ENCODE results near the gene ENPP4. TPM values are rescaled to one million over a fixed set of nuclear protein-coding genes. Genes with fewer than 3 reads are reported as not detected.
"Not testable (repeated sequence)": the region's sequence is repeated elsewhere in the genome, so short reads cannot be mapped to it uniquely, and the experiment has no call there.

ENPP4 gene
- total RNA-seq, 1 donor: 6.5 TPM

DNA sequence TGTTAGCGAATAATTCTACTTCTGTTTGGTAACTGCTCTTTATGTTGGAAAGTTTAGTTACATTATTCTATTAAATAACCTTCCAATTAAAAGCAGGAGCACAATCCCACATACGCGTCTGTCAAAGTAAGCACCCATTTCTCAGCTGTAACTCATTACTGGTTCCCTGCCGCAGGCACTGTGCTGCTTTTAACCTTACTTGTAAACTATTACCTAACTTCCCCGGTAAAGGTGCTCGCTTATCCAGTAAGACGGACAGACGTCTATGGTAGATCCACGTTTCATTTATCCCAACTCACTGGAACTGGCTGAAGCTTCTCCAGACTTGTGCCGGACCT lies 529 bp upstream of the ENPP4 start:
- Histone ChIP-seq H3K79me2 (ENCODE audit: insufficient read depth, low read length) (no peaks in the 10 kb centered on the region), H4K20me1 (ENCODE audit: insufficient read depth, low read length) (no peaks in the 10 kb centered on the region), H3K9me3 (ENCODE audit: low read depth, low read length) (no peaks in the 10 kb centered on the region), H3K4me2 (ENCODE audit: insufficient read depth, low read length) (peak overlapping the region; percentile 52), H2AFZ (ENCODE audit: low read length) (no peak overlapping the region), H3K27ac (ENCODE audit: low read depth, low read length) (no peak overlapping the region), H3K4me1 (ENCODE audit: insufficient read depth, low read length) (no peaks in the 10 kb centered on the region), H3K4me3 (ENCODE audit: insufficient read depth, low read length) (peak overlapping the region; percentile 73), H3K27me3 (ENCODE audit: insufficient read depth, low read length) (peaks cover 25% of the 10 kb centered on the region), H3K36me3 (ENCODE audit: insufficient read depth, low read length) (no peaks in the 10 kb centered on the region)
- TF ChIP-seq, protein P1, sequence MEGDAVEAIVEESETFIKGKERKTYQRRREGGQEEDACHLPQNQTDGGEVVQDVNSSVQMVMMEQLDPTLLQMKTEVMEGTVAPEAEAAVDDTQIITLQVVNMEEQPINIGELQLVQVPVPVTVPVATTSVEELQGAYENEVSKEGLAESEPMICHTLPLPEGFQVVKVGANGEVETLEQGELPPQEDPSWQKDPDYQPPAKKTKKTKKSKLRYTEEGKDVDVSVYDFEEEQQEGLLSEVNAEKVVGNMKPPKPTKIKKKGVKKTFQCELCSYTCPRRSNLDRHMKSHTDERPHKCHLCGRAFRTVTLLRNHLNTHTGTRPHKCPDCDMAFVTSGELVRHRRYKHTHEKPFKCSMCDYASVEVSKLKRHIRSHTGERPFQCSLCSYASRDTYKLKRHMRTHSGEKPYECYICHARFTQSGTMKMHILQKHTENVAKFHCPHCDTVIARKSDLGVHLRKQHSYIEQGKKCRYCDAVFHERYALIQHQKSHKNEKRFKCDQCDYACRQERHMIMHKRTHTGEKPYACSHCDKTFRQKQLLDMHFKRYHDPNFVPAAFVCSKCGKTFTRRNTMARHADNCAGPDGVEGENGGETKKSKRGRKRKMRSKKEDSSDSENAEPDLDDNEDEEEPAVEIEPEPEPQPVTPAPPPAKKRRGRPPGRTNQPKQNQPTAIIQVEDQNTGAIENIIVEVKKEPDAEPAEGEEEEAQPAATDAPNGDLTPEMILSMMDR (IDR thresholded peaks at IDR 0.05; ENCODE audit: extremely low read depth, low read depth, low read length): no peak
- no peak for DNase-seq (ENCODE audit: insufficient read length, low spot score, missing footprints)

DNA sequence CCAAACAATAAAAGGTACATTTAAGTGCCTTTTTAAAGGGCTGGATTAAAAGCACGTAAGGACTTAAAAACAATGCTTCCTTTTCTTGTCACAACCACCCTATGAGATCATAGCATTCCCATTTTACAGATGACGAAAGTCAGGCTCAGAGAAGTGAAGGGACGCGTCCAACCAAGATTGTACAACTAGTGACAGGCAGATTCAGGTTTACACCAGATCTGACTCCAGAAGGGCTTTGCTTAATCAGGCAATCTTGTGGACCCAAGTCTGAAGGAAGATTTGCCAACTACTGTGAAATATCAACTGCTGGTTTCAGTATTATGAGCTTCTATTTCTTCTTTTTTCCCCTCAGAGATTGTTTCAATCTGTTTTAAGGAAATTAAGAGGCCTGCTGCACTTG lies 877 bp downstream of the ENPP4 start:
- no peaks in the 10 kb centered on the region for H4K20me1 ChIP-seq (ENCODE audit: insufficient read depth, low read length)
- H3K4me2 ChIP-seq (ENCODE audit: insufficient read depth, low read length): peak overlapping the region; percentile 52
- no peak overlapping the region for H2AFZ ChIP-seq (ENCODE audit: low read length)
- peaks cover 25% of the 10 kb centered on the region for H3K27me3 ChIP-seq (ENCODE audit: insufficient read depth, low read length)
- H3K27ac ChIP-seq (ENCODE audit: low read depth, low read length): no peak overlapping the region
- no peak for DNase-seq (ENCODE audit: insufficient read length, low spot score, missing footprints)
- no peaks in the 10 kb centered on the region for H3K36me3 ChIP-seq (ENCODE audit: insufficient read depth, low read length)
- H3K9me3 ChIP-seq (ENCODE audit: low read depth, low read length): no peaks in the 10 kb centered on the region
- H3K4me3 ChIP-seq (ENCODE audit: insufficient read depth, low read length): no peak overlapping the region
- TF ChIP-seq, protein P1 (IDR thresholded peaks at IDR 0.05; ENCODE audit: extremely low read depth, low read depth, low read length): no peak
- no peaks in the 10 kb centered on the region for H3K79me2 ChIP-seq (ENCODE audit: insufficient read depth, low read length)
- H3K4me1 ChIP-seq (ENCODE audit: insufficient read depth, low read length): no peaks in the 10 kb centered on the region

DNA sequence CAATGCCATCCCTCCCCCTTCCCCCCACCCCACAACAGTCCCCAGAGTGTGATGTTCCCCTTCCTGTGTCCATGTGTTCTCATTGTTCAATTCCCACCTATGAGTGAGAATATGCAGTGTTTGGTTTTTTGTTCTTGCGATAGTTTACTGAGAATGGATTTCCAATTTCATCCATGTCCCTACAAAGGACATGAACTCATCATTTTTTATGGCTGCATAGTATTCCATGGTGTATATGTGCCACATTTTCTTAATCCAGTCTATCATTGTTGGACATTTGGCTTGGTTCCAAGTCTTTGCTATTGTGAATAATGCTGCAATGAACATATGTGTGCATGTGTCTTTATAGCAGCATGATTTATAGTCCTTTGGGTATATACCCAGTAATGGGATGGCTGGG lies 1.5 kb downstream of the ENPP4 start:
- not testable (repeated sequence) for H3K79me2 ChIP-seq (ENCODE audit: insufficient read depth, low read length); H4K20me1 ChIP-seq (ENCODE audit: insufficient read depth, low read length); H3K4me2 ChIP-seq (ENCODE audit: insufficient read depth, low read length); H3K4me3 ChIP-seq (ENCODE audit: insufficient read depth, low read length); H2AFZ ChIP-seq (ENCODE audit: low read length); H3K9me3 ChIP-seq (ENCODE audit: low read depth, low read length); H3K4me1 ChIP-seq (ENCODE audit: insufficient read depth, low read length); DNase-seq (ENCODE audit: insufficient read length, low spot score, missing footprints); H3K27ac ChIP-seq (ENCODE audit: low read depth, low read length); H3K36me3 ChIP-seq (ENCODE audit: insufficient read depth, low read length)
- H3K27me3 ChIP-seq (ENCODE audit: insufficient read depth, low read length): peaks cover 25% of the 10 kb centered on the region

DNA sequence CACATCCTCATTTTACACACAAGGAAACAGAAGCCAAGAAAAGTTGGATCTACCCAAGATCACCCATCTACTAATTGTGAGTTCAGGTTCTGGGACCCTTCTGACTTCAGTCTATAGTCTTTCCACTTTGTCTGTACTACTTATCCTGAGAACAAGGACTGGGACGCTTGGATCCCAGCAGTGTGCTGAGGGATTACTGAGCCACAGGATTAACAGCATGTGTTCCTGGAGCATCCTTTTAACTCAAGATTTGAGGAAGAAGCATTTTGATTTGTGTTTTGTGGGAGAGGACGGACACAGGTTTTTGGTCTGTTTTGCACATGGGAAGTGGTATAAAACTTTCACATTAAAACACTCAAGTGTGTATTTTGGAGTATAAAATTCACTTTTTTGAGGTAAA lies 4.4 kb downstream of the ENPP4 start:
- no peaks in the 10 kb centered on the region for H4K20me1 ChIP-seq (ENCODE audit: insufficient read depth, low read length)
- no peak overlapping the region for H3K4me2 ChIP-seq (ENCODE audit: insufficient read depth, low read length)
- TF ChIP-seq, protein P1 (IDR thresholded peaks at IDR 0.05; ENCODE audit: extremely low read depth, low read depth, low read length): no peak
- H3K9me3 ChIP-seq (ENCODE audit: low read depth, low read length): no peaks in the 10 kb centered on the region
- no peak overlapping the region for H2AFZ ChIP-seq (ENCODE audit: low read length)
- DNase-seq (ENCODE audit: insufficient read length, low spot score, missing footprints): no peak
- no peak overlapping the region for H3K27ac ChIP-seq (ENCODE audit: low read depth, low read length)
- no peaks in the 10 kb centered on the region for H3K36me3 ChIP-seq (ENCODE audit: insufficient read depth, low read length)
- no peaks in the 10 kb centered on the region for H3K4me1 ChIP-seq (ENCODE audit: insufficient read depth, low read length)
- H3K4me3 ChIP-seq (ENCODE audit: insufficient read depth, low read length): no peak overlapping the region
- H3K79me2 ChIP-seq (ENCODE audit: insufficient read depth, low read length): no peaks in the 10 kb centered on the region
- peaks cover 7% of the 10 kb centered on the region for H3K27me3 ChIP-seq (ENCODE audit: insufficient read depth, low read length)

DNA sequence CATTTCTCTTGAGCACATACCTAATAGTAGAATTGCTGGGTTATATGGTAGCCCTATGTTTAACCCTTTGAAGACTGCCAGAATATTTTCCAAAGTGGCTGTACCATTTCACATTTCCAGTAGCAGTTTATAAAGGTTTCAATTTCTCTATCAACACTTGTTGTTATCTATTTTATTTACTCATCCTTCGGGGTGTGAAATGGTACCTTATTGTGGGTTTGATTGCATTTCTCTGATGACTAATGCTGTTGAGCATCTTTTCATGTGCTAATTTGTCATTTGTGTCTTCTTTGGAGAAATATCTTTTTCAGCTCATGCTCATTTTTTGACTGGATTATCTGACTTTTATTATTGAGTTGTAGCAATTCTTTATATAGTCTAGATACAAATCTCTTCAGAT lies 5.4 kb downstream of the ENPP4 start:
- Histone ChIP-seq H3K4me3 (ENCODE audit: insufficient read depth, low read length) (no peak overlapping the region), H3K27ac (ENCODE audit: low read depth, low read length) (no peak overlapping the region), H3K27me3 (ENCODE audit: insufficient read depth, low read length) (peaks cover 3% of the 10 kb centered on the region), H3K9me3 (ENCODE audit: low read depth, low read length) (no peaks in the 10 kb centered on the region), H3K79me2 (ENCODE audit: insufficient read depth, low read length) (no peaks in the 10 kb centered on the region), H4K20me1 (ENCODE audit: insufficient read depth, low read length) (no peaks in the 10 kb centered on the region), H2AFZ (ENCODE audit: low read length) (no peak overlapping the region), H3K4me1 (ENCODE audit: insufficient read depth, low read length) (no peaks in the 10 kb centered on the region), H3K36me3 (ENCODE audit: insufficient read depth, low read length) (no peaks in the 10 kb centered on the region), H3K4me2 (ENCODE audit: insufficient read depth, low read length) (no peak overlapping the region)
- DNase-seq (ENCODE audit: insufficient read length, low spot score, missing footprints): no peak
- TF ChIP-seq, protein P1 (IDR thresholded peaks at IDR 0.05; ENCODE audit: extremely low read depth, low read depth, low read length): no peak
